Right renal cortex interstitium (tissue), 3 donors: ENCODE measurements around the gene TMC8. TPM values are rescaled to one million over a fixed set of nuclear protein-coding genes. Genes with fewer than 3 reads are reported as not detected.
"Not testable (repeated sequence)": the region's sequence is repeated elsewhere in the genome, so short reads cannot be mapped to it uniquely, and the experiment has no call there.

Experiments used
- DNase-seq, 3 donors: peaks; one replicate each; pipeline ENCODE4 v3.0.0-alpha.2; 2013; ENCODE audit warnings: low read depth in 3 of 3, low spot score in 2 of 3
- polyA plus RNA-seq, 3 donors: library from polyadenylated mRNA; unstranded; fragments of 120-200 nt; gene quantifications; one replicate each; pipeline ENCODE4 v1.2.1, GENCODE V29; 2013; ENCODE audit not compliant: insufficient read length in 3 of 3

Gene TMC8
- polyA plus RNA-seq, 3 donors, result 0.97 to 1.7 (median 1.5) TPM

DNA sequence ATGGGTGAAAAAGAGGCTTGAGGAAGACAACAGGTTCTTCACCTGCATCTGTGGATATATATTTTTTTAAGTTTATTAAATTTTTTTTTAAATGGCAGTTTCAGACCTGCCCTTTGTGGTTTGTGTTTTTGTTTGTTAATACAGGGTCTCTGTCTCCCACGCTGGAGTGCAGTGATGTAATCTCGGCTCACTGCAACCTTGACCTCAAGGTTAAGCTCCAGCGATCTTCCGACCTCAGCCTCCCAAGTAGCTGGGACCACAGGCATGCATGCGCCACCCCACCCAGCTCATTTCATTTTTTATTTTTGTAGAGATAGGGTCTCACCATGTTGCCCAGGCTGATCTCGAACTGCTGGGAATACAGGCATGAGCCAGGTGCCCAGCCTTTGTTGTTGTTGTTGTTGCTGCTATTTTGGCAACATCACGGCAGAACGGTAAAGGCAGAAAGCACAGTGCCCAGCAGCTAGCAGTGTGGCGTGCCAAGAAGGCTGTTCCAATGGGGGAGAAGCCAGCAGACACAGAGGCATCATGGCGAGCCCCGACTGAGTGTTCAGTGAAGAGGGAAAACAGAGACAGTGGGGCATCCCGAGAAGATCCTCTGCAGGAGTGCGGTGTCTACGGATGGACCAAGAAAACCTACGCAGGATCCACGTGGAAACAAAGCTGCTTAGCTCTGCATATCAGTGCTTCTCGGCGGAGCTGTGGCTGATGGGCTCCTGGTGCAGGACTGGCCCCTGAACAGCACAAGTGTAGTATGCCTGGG lies 21.7 kb upstream of the TMC8 start:
- DNase-seq, result no peak

DNA sequence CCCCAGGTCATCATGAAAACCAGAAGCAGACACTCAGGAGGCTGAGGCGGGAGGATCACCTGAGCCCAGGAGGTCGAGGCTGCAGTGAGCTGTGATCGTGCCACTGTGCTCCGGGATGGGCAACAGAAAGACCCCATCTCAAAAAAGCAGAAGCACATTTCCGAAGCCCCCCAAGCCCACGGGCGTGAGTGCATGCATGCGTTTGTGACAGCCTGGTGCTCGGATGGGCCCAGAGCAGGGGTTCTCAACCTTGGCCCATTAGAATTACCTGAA lies 21.1 kb upstream of the TMC8 start:
- no peak for DNase-seq

DNA sequence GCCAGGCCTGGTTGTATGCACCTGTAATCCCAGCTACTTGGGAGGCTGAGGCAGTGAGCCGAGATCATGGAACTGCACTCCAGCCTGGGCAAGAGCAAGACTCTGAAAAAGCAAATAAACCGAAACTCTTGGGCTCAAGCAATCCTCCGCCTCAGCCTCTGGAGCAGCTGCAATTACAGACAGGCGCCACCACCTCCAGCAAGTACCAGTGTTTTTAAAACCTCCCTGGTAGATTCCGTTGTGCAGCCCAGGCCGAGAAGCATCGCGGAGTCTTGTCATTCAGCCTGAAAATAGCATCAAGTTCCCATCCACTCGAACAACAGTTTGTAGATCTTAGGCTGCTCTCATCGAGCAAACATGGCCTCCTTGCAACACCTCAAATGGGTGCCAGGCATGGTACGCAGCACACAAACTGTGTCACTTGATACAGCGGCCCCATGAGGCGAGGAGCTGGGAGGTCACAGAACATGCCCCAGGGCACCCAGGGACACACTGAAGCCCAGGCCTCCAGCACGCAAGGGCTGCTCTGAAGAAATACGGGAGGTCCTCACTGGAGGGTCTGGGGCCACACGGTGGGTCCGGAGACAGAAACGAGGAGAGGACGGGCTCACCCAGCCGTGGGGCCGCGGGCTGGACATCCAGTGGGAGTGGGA lies 20.1 kb upstream of the TMC8 start:
- no peak for DNase-seq

DNA sequence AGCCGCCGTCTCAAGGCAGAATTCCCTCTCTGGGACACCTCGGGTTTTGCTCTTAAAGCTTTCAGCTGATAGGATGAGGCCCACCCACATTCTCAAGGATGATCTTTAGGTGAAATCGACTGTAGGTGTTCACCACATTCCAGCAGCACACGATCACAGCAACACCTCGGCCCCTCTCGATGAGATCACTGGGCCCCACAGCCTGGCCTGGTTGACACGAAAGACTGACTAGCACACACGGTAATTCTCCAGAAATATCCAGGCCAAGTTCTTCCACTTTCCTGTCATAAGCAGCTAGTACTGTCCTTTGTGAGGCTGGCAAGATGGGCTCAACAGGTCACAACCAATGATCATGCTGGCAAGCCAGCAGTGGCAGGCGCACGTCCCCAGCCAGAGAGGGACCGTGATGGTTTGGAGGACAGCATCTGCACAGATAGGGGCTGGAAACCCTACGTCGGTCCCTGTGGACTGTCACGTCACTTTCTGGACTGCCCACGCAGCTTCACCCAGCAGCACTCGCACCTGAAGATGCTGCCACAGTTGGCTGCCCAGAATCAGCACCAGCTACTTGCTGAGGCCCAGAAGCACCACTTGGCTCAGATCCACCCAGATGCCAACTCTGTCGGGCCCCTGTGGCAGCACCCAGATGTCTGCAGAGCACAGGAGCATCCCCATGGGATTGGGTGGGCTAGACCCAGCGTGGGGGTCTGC lies 19.4 kb upstream of the TMC8 start:
- DNase-seq, result no peak

DNA sequence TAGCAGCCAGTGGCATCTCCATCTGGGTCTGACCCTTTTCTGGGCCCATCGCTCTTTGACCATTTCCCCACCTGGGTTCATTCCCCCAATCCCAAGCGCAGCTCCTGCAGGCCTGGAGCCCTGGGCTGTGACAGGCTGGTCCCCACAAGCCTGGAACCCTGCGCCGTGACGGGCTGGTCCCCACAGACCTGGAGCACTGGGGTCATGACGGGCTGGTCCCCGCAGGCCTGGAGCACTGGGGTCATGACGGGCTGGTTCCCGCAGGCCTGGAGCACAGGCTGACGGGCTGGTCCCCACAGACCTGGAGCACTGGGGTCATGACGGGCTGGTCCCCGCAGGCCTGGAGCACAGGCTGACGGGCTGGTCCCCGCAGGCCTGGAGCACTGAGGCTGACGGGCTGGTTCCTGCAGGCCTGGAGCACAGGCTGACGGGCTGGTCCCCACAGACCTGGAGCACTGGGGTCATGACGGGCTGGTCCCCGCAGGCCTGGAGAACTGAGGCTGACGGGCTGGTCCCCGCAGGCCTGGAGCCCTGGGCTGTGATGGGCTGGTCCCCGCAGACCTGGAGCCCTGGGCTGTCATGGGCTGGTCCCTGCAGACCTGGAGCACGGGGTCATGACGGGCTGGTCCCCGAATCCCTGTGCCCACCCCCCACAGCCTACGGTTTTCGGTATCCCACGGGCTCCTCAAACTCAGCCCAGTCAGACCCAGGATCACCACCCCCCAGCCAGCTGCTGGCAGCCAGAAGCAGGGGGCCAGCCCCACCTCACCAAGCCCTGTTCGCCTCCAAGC lies 18.6 kb upstream of the TMC8 start:
- DNase-seq, result no peak

DNA sequence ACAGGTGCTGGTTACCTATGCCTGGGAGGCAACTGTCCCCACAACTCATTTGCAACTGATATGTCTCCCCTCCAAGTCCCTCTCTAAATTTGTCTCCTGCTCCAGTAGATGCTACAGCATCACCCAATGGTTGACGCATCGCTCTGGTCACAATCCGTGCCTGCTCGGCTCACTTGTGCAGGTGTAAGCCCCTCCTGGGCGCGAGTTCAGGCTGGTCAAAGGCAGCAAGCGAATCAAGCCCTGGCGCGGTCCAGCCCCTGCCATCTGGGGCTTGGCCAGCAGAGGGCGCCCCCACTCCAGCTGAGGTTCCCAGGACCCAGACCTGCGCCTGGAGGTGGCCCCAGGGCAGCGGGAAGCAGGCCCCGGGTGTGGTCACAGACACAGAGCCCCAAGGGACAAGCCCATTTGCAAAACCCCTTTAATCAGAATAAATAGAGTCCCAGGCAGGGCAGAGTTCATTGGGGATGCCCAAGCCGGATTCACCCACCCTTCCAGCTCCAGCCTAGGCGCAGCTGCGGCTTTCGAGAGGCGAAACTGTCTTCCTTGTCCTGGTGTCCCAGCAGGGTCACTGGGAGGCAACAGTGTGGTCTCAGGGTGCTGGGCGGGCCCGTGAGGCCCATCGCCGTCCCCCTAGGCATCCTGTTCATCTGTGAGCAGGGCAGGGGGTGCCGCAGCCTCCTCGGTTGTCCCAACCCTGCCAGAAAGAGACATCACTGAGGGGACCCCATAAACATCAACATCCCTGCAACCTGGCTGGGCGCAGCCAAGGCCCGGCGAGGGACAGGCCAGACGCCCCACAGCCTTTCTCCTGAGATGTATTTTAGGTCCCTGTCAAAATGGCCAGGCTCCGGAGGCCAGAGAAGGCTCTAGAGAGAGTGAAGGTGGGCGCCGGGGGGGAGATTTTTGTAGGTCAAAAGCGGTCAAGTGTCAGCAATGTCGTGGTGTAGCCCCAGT lies 17.8 kb upstream of the TMC8 start:
- no peak for DNase-seq

DNA sequence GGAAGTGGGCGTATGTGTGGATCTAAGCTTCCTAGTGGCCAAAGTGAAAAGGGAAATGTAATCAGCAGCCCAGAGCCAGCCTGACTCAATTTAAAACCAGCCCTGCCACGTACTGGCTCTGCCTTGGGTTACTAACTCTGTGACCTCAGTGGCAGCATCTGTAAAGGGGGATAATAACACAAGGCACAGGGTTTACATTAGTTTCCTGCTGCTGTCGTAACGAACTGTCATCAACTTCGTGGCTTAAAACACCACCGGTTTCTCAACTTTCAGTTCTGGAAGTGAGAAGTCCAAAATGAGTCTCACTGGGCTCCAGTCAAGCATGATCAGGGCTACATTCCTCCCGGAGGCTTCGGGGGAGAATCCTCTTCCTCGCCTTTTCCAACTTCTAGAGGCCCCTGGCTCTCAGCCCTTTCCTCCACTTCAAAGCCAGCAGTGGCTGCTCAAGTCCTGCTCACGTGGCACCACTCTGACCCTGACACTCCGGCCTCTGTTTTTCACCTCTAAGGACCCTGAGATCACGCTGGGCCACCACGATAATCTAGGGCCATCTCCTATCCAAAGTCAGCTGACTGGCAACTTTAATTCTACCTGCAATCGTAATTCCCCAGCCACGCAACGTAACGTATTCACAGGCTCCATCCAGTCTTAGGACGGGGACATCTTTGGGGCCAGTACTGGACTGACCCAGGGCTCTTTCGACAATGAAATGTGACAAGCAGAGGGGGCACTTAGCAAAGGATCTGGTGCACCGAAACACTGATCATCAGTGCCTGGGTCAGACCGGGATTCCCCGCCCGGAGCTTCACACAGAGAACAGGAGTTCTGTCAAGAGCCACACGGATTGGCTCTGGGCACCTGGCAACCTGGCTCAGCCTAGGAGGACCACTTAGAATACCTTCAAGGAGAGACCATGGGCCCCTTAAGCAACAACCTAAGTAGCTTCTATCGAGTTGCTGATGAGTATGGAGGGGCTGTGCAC lies 16.5 kb upstream of the TMC8 start:
- DNase-seq, result no peak

DNA sequence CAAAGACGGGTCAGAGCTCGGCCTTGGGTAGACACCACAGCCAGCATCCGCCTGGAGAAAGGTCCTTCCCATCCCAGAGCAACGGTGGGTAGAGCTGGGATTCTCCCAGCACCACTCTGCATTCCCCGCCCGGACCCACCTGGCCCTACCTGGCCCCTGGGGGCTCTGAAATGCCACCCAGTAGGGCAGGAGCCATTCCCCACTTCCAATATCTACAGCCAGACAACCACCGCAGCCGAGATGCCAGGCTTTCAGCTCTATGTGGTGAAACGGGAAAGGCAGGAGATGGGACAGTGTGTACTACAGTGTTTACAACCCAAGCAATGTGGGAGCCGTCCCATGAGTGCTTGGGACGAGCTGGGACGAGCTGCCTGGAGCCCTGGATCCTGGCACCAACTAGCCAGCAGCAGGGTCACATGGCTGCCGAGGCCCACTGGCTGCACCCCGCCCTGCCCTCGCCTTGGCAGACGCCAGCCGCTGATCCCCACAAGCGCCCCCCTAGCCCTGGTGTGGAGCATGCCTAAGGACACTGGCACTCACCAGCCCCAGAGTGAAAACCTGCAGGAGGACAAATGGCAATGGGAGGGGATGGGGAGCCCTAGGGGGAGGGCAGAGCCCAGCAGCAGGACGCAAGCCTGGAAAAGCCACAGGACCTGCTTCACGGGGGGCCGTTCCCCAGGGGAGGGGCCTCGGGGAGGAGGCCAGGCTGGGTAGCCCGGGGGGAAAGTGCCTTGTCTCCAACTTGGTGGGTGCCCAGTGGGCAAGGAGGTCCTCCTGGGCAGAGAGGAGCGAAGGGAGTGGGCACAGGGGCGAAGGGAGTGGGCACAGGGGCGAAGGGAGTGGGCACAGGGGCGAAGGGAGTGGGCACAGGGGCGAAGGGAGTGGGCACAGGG lies 15.5 kb upstream of the TMC8 start:
- no peak for DNase-seq

DNA sequence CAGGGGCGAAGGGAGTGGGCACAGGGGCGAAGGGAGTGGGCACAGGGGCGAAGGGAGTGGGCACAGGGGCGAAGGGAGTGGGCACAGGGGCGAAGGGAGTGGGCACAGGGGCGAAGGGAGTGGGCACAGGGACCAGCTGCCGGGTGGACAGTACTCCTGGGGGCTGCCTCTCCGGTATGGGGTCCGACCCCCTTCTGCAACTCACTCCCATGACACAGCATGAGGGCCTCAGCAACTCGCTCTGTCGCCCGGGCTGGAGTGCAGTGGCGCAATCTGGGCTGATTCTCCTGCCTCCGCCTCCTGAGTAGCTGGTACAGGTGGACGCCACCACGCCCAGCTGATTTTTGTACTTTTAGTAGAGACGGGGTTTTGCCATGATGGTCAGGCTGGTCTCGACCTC lies 14.8 kb upstream of the TMC8 start:
- DNase-seq, result not testable (repeated sequence)

DNA sequence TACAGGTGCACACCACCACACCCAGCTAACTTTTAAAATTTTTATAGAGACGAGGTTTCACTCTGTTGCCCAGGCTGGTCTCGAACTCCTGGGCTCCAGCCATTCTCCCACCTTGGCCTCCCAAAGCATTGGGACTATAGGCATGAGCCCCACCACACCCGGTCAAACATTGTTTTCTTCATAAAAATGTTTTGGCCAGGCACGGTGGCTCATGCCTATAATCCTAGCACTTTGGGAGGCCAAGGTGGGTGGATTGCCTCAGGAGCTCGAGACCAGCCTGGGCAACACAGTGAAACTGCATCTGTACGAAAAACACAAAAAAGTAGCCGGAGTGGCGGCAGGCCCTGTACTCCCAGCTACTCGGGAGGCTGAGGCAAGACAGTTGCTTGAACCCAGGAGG lies 14.2 kb upstream of the TMC8 start:
- no peak for DNase-seq

DNA sequence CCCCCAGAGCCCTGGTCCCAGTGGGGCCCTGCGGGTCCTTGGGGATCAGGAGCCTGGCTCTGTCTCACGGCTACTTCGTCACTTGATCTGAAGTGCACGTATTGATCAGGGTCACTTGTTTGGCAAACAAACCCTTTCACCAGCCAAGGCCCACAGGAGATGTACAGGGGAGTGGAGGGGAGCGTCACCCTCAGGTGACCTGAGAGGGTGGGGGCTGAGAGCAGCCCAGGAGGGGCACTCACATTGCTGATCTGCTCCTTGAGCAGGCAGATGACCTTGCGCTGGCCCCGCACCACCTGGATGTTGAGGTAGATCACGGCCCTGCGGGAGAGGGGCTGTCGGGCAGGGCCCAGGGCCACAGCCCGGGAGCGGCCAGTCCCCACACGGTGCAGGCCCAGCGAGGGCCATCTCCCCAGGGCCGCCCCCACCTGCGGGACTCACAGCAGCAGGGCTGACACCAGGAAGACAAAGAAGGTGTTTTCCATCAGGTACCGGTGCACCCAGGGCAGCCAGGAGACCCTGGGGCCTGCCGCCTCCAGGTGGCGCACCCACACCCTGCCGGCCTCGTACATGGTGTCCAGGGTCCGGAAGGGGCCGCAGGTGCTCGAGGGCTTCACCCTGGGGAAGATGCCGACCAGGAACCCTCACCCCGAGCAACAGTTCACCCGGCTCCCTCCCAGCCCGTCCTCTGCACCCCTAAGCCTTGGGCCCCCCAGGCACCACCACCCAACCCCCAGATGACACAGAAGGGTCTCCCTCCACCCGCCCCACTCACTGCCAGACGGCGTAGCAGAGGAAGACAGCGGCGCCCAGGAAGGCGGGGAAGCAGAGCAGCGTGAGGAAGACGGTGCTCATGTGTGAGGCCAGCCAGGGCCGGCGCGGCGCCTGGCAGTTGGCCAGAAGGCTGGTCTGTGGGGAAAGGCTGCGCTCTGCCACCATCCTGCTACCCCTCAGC lies 13.3 kb upstream of the TMC8 start:
- DNase-seq, result no peak

DNA sequence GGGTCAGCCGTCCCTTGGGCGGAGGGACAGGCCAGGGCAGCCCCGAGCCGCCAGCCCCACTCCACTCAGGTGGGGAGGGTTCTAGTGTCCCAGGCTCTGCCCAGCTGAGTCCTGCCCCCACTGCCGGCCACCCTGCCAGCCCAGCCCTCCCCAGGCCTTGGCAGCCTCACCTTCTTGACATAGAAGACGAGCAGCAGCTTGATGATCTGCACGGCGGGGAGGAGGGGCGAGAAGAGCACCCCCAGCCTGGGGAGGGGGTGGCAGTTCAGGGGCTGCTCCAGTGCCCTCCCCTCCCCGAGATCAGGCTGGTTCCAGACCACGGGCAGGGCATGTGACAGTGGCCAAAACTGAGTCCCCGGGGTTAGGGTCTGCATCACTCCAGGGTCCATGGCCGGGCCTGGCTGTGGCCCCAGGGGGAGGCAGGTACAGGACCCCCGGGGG lies 11.8 kb upstream of the TMC8 start:
- DNase-seq, result no peak

DNA sequence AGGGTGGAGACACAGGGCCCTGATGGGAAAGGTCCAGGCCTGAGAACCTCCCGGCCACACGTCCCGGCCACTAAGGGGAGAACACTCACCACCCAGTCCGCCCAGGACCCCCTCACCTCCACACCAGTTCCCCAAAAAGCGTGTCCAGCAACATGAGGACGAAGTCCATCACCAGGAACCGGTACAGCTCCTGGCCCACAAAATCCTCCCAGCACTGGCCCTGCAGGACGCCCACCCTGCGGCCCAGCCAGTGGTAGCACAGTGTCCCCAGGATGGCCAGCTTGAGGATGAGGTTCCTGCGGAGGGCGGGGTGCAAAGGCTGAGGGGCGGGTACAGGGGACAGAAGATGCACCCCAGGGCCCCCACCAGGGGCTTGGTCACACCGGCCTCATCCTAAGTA lies 10.0 kb upstream of the TMC8 start:
- no peak for DNase-seq

DNA sequence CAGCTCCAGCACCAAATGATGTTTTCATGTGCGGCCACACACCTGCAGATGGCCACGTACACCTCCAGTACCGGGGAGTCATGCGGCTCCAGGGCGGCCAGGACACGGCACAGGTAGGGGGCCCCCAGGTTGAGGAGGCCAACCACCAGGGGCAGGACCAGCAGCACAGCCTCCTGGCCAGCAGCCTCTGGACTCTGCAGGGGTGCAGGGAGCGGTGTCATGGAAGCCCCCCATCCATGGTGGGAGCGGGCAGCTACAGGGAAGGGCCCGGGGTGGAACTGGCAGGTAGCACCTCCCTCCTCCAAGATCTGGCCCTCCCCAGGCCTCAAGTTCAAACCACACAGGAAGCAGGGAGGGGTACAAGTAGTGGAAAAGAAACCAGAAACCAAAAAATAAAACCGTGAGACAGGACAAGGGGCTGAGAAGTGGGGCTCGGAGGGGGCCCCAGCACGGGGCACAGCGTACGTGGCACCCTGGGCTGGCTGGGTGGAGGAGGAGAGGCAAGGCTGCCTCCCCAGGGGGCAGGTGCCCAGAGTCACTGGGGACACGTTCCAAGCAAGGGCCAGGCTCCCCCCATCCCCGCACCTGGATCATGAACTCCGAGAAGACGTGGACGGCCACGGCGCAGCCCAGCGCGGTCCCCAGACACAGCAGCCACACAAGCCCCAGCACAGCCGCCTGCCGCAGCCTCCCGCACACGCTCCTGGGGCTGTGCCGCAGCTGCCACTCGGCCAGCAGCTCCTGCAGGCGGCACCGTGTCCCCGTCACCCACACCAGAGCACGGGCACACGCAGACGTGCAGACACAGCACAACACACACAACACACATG lies 9.4 kb upstream of the TMC8 start:
- DNase-seq, result no peak

DNA sequence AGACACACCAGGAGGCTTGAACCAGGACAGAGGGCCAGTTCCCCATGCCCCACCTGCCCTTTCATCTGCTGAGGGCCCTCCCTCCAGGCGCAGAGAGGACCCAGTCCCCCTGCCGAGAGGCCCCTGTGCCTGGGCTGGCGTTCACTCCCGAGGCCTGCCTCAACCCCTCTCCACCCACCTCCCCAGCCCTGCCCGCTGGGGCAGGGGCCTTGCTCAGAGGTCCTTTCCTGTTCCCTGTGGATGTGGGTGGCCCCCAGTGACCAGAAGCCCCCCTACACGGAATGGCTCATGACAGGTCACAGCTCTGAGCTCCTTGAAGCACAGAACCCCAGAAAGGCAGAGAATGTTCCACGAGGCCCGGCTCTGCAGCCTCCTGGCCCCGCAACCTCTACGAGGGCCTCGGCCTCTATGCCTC lies 8.8 kb upstream of the TMC8 start:
- DNase-seq, result no peak
